Measurements from ENCODE around the gene CDK5. TPM values are rescaled to one million over a fixed set of nuclear protein-coding genes. Genes with fewer than 3 reads are reported as not detected.

The CDK5 gene
- total RNA-seq, 2 donors from 2014 or later, result 2.3 to 6.3 TPM

DNA sequence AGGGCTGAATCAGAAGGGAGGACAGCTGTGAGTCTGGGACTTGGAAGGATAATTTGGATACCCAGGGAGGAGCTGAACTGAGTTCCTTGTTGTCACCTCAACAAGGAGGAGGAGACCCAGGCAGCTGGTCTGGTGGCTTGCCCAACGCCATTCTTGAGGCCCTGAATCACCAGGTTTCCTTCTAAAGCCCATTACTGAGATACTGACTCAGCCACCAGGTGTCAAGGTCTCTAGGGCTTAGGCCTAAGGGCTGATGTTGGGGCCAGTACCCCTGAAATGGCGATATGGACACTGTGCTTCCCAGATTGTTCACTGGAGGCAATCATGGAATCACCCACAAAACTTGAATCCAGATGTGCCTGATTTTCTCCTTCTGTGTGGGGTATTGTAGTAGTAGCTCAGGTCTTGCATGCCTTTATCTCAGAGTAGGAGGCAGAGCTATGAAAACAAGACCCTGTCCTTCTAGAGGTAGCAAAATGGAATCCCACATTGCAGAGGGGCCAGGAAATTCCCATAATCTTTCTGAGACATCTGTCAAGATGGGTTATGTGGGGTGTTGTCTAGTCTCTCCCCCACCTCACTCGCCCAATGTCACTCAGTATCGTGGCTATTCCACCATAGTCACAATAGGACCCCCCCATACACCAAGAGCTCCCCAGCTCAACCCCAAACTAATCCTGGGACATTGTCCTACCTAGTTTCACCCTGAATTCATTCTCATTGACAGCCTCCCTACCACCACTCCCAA is 31.6 kb downstream of the CDK5 start:
- whole genome bisulfite sequencing, 2 donors, result 79 to 85% methylated on average over 3 to 4 of the region's 4 CpGs
- intact Hi-C loops (cut with DNase I), result no loop called here

DNA sequence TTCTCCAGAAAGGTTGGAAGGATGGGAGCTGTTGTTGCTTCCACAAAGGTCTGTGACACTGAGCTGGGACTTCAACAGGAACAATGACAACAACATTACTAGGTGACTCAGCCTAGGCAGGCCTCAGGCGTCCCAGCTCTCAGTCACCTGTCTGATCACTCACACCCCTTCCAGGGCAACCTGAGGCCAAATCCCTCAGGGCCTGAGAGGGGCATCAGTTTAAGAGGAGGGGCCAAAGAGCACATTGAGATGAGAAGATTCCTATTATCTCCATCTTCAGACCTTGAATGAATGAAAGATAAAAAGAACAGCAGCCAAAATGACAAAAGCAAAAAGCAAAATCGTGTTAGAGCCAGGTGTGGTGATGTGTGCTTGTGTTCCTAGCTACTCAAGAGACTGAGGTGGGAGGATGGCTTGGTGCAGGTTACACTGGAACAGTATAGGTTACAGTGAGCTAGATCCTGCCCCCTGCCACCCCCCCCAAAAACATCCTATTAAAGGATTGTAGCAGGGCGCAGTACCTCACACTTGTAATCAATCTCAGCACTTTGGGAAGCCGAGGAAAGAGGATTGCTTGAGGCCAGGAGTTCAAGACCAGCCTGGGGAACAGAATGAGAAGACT is 33.2 kb downstream of the CDK5 start, which contains the start of gene ATG9B:
ATG9B (minus strand) TSS at position 60 of the 622 bp plus-strand sequence. CDS start 71 bp downstream, outside the sequence.
- TF ChIP-seq POLR2A (IDR thresholded peaks at IDR 0.05), result no peak
- TF ChIP-seq, protein P1, sequence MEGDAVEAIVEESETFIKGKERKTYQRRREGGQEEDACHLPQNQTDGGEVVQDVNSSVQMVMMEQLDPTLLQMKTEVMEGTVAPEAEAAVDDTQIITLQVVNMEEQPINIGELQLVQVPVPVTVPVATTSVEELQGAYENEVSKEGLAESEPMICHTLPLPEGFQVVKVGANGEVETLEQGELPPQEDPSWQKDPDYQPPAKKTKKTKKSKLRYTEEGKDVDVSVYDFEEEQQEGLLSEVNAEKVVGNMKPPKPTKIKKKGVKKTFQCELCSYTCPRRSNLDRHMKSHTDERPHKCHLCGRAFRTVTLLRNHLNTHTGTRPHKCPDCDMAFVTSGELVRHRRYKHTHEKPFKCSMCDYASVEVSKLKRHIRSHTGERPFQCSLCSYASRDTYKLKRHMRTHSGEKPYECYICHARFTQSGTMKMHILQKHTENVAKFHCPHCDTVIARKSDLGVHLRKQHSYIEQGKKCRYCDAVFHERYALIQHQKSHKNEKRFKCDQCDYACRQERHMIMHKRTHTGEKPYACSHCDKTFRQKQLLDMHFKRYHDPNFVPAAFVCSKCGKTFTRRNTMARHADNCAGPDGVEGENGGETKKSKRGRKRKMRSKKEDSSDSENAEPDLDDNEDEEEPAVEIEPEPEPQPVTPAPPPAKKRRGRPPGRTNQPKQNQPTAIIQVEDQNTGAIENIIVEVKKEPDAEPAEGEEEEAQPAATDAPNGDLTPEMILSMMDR (IDR thresholded peaks at IDR 0.05), result no peak
- 80 to 82% methylated on average over 4 of the region's 4 CpGs for WGBS, 2 donors

More for the DNA sequence above, 31.6 kb downstream of the CDK5 start:
- Histone ChIP-seq H3K4me3 (no peak overlapping the region), H3K9me3 (no peaks in the 10 kb centered on the region), H3K36me3 (replicated peaks in 1 of 2; ENCODE audit: insufficient read depth in 1 of 2, low read depth in 2 of 2) (no peaks in the 10 kb centered on the region), H3K27ac (no peak overlapping the region), H3K27me3 (no peaks in the 10 kb centered on the region), H3K4me1 (peaks cover 5% of the 10 kb centered on the region)
- ATAC-seq (no peak), DNase-seq (no peak)
- TF ChIP-seq, protein P1 (IDR thresholded peaks at IDR 0.05), result no peak
- no peak for TF ChIP-seq POLR2A (IDR thresholded peaks at IDR 0.05)

DNA sequence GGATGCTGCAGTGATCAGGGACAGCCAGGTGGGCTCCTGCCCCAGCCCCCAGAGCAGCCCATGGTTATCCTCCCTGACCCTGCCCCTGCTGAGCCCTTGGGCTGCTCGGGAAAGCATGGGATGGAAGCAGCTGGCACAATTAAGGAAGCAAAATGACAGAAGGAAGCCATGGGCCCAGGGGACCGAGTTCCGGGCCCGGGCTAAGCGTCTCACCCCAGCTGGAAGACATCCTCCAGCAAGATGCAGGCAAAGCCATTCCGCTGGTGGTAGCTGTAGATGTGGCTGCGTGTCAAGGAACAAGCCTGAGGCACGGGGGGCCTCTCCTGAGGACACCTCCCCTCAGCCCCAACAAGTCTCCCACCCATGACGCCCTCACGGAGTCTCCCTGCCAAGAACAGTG is 34.5 kb downstream of the CDK5 start:
- Histone ChIP-seq H3K9me3 (no peaks in the 10 kb centered on the region), H3K4me1 (peaks cover 10% of the 10 kb centered on the region), H3K4me3 (no peak overlapping the region), H3K36me3 (replicated peaks in 1 of 2; ENCODE audit: insufficient read depth in 1 of 2, low read depth in 2 of 2) (no peaks in the 10 kb centered on the region), H3K27ac (no peak overlapping the region), H3K27me3 (no peaks in the 10 kb centered on the region)
- intact Hi-C loops (cut with DNase I), result no loop called here
- WGBS, 2 donors, result 76 to 79% methylated on average over 8 to 9 of the region's 10 CpGs
- TF ChIP-seq, protein P1 (IDR thresholded peaks at IDR 0.05), result no peak
- no peak for TF ChIP-seq POLR2A (IDR thresholded peaks at IDR 0.05)
- DNase-seq (no peak), ATAC-seq (no peak)

More for the DNA sequence above, 33.2 kb downstream of the CDK5 start, which contains the start of gene ATG9B:
- no peaks in the 10 kb centered on the region for H3K36me3 ChIP-seq (replicated peaks in 1 of 2; ENCODE audit: insufficient read depth in 1 of 2, low read depth in 2 of 2)
- peaks cover 5% of the 10 kb centered on the region for H3K4me1 ChIP-seq
- intact Hi-C loops (cut with DNase I), result no loop called here
- no peak within 1 kb of the TSS for H3K4me3 ChIP-seq
- DNase-seq (no peak), ATAC-seq (no peak)
- no peaks in the 10 kb centered on the region for H3K27me3 ChIP-seq
- H3K9me3 ChIP-seq, result no peaks in the 10 kb centered on the region
- H3K27ac ChIP-seq, result no peak within 1 kb of the TSS

DNA sequence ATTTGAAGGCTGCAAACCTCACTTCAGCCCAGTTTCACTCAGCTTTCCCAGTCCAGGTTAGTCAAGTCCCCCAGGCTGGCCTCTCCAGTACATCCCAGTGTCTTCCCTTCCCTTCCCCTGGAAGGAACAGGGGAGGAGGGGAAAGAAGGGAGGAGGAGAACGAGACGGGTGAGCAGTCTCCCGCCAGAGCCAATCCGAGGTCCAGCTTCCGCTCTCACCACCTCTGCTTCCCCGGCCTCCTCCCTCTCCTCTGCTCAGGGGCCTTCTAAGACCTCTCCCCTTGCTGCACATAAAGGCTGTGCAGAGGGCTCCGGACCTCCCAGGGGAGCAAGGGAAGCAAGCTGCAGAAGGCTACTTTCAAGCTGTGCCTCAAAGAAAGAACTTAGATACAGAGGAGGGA is 37.5 kb downstream of the CDK5 start:
- intact Hi-C loops (cut with DNase I), result no loop called here
- H3K27me3 ChIP-seq, result peaks cover 0 to 10% of the 10 kb centered on the region in 2 donors
- no peak for TF ChIP-seq POLR2A (IDR thresholded peaks at IDR 0.05)
- TF ChIP-seq, protein P1 (IDR thresholded peaks at IDR 0.05), result no peak
- 50 to 56% methylated on average over 7 of the region's 7 CpGs for WGBS, 2 donors
- DNase-seq, result no peak
- H3K36me3 ChIP-seq (replicated peaks in 1 of 2; ENCODE audit: insufficient read depth in 1 of 2, low read depth in 2 of 2), result no peaks in the 10 kb centered on the region
- no peaks in the 10 kb centered on the region for H3K9me3 ChIP-seq
- ATAC-seq, result no peak
- peaks cover 18% of the 10 kb centered on the region for H3K4me1 ChIP-seq
- H3K4me3 ChIP-seq, result no peak overlapping the region
- no peak overlapping the region for H3K27ac ChIP-seq

All from body of pancreas (tissue), 4 donors.